ENCODE data around the gene GCA.

Gene GCA

GRCh38 chr2:162328424-162329157 is 15.3 kb upstream of the GCA start:
- DNase-seq: no peak

GRCh38 chr2:162330881-162331280 is 13.1 kb upstream of the GCA start:
- no peak for DNase-seq

- DNase-seq: no peak
These were observed 10.0 kb upstream of the GCA start for GRCh38 chr2:162333968-162334367.

- DNase-seq: no peak
These were observed 6.1 kb upstream of the GCA start for GRCh38 chr2:162337868-162338267.

- DNase-seq: no peak
These were observed 3.1 kb upstream of the GCA start for GRCh38 chr2:162340822-162341221.

- DNase-seq: no peak
These were observed 1.6 kb upstream of the GCA start for GRCh38 chr2:162342321-162342720.

GRCh38 chr2:162342841-162343240 is 1.1 kb upstream of the GCA start:
- no peak for DNase-seq

- no peak for DNase-seq
These were observed 474 bp upstream of the GCA start for GRCh38 chr2:162343492-162343823.

- no peak for DNase-seq
These were observed 652 bp downstream of the GCA start for GRCh38 chr2:162344617-162344950.

- no peak for DNase-seq
These were observed 21.5 kb downstream of the GCA start for GRCh38 chr2:162365392-162365791.

GRCh38 chr2:162368494-162368893 is 24.6 kb downstream of the GCA start:
- DNase-seq: no peak

- no peak for DNase-seq
These were observed 25.6 kb downstream of the GCA start for GRCh38 chr2:162369551-162369950.

GRCh38 chr2:162370931-162371330 is 27.0 kb downstream of the GCA start:
- DNase-seq: no peak

GRCh38 chr2:162372818-162373217 is 28.9 kb downstream of the GCA start:
- no peak for DNase-seq

- DNase-seq: no peak
These were observed 36.0 kb downstream of the GCA start for GRCh38 chr2:162379719-162380580.

GRCh38 chr2:162381851-162382250 is 37.9 kb downstream of the GCA start:
- DNase-seq: no peak

GRCh38 chr2:162382278-162382677 is 38.3 kb downstream of the GCA start:
- DNase-seq: no peak

GRCh38 chr2:162385536-162385935 is 41.6 kb downstream of the GCA start:
- DNase-seq: no peak

- peak; percentile 11 for DNase-seq
These were observed 46.9 kb downstream of the GCA start for GRCh38 chr2:162390801-162391200.

- DNase-seq: no peak
These were observed 56.4 kb downstream of the GCA start for GRCh38 chr2:162400336-162400735.

GRCh38 chr2:162401871-162402270 is 57.9 kb downstream of the GCA start:
- DNase-seq: no peak

- no peak for DNase-seq
These were observed 60.0 kb downstream of the GCA start for GRCh38 chr2:162403884-162404283.
